ENCODE data around the gene COMMD9.

DNA sequence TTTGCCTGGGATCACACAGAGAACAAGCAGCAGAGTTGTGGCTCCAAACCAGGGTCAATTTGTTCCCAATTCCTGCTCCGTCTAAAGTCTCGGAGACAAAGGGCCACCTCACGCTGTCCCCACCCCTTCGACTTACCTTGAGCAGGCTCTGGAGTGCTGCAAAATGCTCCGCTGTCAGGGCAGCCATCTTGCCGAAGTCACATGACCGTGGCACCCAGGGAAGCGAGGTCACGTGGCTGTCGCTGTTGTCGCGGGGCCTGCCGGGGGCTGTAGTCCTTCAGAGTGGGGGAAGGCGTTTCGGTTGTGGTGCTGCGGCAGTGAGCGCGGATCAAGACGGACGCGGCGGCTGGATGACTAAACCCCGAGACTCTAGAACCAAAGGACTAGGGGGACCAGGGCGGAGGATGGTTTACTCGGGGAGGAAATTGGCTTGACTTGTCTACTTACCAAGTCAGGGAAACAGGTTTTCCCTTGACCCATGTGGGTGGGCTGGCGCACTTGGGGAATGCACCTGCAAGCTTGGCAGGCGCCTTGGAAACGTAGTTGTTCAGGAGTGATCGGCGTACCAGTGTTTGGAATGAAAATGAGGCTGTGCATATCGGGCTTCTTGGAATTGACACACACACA, at the start of gene COMMD9:
- TF ChIP-seq, protein P1, sequence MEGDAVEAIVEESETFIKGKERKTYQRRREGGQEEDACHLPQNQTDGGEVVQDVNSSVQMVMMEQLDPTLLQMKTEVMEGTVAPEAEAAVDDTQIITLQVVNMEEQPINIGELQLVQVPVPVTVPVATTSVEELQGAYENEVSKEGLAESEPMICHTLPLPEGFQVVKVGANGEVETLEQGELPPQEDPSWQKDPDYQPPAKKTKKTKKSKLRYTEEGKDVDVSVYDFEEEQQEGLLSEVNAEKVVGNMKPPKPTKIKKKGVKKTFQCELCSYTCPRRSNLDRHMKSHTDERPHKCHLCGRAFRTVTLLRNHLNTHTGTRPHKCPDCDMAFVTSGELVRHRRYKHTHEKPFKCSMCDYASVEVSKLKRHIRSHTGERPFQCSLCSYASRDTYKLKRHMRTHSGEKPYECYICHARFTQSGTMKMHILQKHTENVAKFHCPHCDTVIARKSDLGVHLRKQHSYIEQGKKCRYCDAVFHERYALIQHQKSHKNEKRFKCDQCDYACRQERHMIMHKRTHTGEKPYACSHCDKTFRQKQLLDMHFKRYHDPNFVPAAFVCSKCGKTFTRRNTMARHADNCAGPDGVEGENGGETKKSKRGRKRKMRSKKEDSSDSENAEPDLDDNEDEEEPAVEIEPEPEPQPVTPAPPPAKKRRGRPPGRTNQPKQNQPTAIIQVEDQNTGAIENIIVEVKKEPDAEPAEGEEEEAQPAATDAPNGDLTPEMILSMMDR (IDR thresholded peaks at IDR 0.05; ENCODE audit: low read length) = no peak
- TF ChIP-seq EZH2 (IDR thresholded peaks at IDR 0.05; ENCODE audit: borderline replicate concordance, low read length) = no peak

All from OCI-LY1 (cell line).